GM19463 (cell line): ENCODE results near the gene PIEZO2.

Source experiments
- ATAC-seq: cut with Tn5 transposase; IDR thresholded peaks from one replicate; pipeline ENCODE4 v1.9.1; 2021; ENCODE audit warnings: mild to moderate bottlenecking, moderate library complexity; ENCODE audit not compliant: unreplicated experiment

The PIEZO2 gene

GRCh38 chr18:10995550-10995949 is 153.8 kb downstream of the PIEZO2 start:
- no peak for ATAC-seq

GRCh38 chr18:10989486-10989885 is 159.9 kb downstream of the PIEZO2 start:
- ATAC-seq: no peak

- no peak for ATAC-seq
Observed at GRCh38 chr18:10985689-10986088, 163.7 kb downstream of the PIEZO2 start.

GRCh38 chr18:10979411-10979810 is 170.0 kb downstream of the PIEZO2 start:
- ATAC-seq: no peak

- ATAC-seq: no peak
Observed at GRCh38 chr18:10977042-10977441, 172.3 kb downstream of the PIEZO2 start.

GRCh38 chr18:10973567-10974203 is 175.7 kb downstream of the PIEZO2 start:
- no peak for ATAC-seq

- no peak for ATAC-seq
Observed at GRCh38 chr18:10971717-10972116, 177.7 kb downstream of the PIEZO2 start.

- ATAC-seq: no peak
Observed at GRCh38 chr18:10965119-10965518, 184.2 kb downstream of the PIEZO2 start.

- no peak for ATAC-seq
Observed at GRCh38 chr18:10953672-10954071, 195.7 kb downstream of the PIEZO2 start.

- ATAC-seq: no peak
Observed at GRCh38 chr18:10951631-10952544, 197.5 kb downstream of the PIEZO2 start.

GRCh38 chr18:10950876-10951630 is 198.3 kb downstream of the PIEZO2 start:
- peak; percentile 50 for ATAC-seq

- no peak for ATAC-seq
Observed at GRCh38 chr18:10950080-10950875, 199.1 kb downstream of the PIEZO2 start.

- ATAC-seq: no peak
Observed at GRCh38 chr18:10949655-10950054, 199.7 kb downstream of the PIEZO2 start.

- ATAC-seq: no peak
Observed at GRCh38 chr18:10948421-10948820, 200.9 kb downstream of the PIEZO2 start.

GRCh38 chr18:10946058-10946457 is 203.3 kb downstream of the PIEZO2 start:
- ATAC-seq: no peak

GRCh38 chr18:10942998-10943397 is 206.4 kb downstream of the PIEZO2 start:
- no peak for ATAC-seq

GRCh38 chr18:10939822-10940221 is 209.5 kb downstream of the PIEZO2 start:
- ATAC-seq: no peak

- no peak for ATAC-seq
Observed at GRCh38 chr18:10937743-10938640, 211.4 kb downstream of the PIEZO2 start.

GRCh38 chr18:10936176-10937053 is 213.0 kb downstream of the PIEZO2 start:
- no peak for ATAC-seq
